NCI-H2227 (cell line): ENCODE measurements around the gene UROS.

Source experiments
- DNase-seq: peaks from one replicate; lab custom pipeline; 2025; ENCODE audit not compliant: unreplicated experiment; lab: John Stamatoyannopoulos, UW

The UROS gene

DNA sequence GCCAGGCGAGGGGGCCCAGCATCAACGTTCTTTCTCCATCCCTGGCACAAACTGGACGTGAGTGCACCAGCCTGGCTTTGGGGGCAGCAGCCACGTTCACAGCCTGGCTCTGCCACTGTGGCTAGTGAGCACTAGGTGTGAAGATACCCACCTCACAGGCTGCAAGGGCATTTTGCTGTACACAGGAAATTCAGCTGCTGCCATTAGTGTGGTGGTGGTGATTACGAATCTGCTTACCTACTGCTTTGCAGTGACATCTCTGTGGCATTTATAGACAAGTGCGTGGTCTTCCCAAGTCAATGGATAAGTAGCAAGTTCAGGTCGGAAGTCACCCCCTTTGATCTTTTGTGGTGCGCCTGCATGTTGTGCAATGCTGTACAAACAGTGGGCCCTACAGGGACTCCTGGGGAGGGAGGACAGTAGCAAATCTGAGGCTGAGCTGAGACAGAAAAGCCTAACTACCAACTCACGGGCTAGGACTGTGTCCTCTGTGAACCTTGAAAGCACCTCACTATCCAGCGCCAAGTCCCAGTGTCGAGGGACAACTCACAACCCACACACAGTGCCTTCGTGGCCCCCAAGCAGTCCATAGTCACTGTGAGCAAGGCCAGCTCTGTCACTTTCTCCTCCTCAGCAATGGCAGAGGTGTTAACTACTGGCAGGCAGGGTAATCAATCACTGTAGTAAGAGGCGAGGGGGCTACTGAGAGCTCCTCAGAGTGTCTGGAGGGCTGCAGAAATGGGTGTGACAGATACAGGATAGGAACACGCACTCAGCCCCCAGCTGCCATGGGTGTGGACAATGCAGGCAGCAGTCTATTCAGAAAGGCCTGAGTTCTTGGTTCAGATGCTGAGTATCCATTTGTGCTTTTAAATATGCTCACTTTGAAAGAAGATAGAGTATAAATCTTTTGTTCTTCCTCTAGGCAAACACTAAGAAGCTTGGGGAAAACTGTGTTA lies 30.4 kb downstream of the UROS start:
- DNase-seq, result no peak

DNA sequence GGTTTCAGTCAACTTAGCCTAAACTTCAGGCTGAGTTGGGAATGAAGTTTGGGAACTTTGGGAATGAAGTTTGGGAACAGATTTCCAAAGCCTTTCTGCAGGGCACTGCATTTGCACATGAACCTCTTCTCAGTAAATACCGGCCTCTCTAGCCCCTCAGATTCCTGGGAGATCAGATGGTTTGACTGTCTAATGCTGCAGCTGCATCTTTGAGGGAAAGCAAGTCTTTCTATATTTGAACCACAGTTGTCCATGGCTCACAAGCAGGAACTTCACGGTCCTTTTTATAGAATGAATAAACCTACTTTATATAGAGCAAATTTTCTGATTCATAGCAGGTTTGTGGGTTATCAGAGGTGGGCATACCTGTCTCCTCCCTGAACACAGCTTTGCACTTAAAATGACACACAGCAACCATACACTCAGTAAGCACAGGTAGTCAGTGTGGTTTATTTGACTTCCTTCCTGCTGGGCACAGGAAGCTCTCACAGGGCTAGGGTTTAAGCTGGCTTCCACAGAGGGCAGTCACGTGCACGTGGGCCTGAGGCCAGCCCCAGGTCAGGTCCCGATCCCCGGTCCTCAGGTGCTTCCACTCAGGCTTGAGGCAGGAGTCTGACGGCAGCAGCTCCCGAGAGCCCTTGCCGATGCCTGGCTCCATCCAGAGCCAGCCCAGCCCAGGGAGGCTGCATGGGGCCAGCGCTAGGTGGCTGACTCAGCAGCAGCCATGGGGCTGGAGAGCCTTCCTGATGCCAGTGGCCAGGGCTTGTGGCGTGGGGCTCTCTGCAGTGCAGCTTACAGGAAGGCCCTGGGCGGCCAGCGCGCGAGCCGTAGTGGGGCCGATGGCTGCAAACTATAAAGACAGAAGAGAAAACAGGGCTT lies 34.7 kb downstream of the UROS start:
- no peak for DNase-seq

DNA sequence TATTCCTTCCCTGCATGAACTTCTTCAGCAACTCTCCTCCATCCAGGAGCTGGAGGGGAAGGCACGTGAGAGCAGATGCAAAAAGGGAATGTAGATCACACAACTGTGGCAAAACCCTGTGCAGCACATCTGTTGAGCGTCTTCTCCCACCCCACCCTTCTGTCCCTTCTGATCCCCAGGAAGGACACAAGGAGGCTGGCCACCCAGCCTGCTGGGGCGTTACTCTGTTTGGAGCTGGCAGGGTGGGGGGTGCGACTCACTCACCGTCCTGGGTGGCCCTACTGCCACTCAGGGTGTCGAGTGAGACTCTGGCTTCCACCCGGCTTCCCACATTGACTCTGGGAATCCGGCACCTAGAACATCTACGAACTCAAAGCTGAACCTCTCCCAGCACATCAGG lies 37.3 kb downstream of the UROS start:
- DNase-seq, result no peak

DNA sequence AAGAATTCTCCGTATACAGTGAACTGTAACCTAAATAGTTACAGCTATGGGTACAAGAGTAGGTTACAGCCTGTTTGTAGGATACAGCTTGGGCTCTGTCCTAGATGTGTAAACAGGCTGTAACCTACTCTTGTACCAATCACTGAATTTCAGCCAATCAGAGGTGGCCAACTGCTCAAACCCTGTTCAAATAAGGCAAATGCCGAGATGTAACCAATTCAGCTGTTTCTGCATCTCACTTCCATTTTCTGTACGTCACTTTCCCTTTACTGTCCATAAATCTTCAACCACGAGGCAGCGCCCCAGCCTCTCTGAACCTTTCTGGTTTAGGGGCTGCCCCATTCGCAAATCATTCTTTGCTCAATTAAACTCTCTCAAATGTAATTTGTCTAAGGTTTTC lies 39.1 kb downstream of the UROS start:
- no peak for DNase-seq

DNA sequence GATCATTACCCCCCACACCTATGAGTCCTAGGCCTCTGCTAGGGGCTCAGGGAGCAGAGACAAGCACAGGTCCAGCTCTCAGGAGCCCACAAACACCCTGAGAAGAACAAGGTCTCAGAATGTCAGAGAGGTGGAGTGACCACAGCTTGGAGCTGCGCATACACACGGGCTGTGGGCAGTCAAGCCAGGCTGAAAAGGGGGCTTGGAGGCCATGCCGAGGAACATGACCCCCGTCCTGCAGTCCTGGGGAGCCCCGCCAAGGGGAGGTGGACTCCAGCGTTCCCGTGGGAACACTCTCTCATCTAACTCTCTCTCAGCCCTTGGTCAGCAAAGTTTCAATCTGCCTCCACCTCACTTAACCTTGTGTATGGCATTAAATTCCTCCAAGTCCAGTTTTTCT lies 39.6 kb downstream of the UROS start:
- no peak for DNase-seq

DNA sequence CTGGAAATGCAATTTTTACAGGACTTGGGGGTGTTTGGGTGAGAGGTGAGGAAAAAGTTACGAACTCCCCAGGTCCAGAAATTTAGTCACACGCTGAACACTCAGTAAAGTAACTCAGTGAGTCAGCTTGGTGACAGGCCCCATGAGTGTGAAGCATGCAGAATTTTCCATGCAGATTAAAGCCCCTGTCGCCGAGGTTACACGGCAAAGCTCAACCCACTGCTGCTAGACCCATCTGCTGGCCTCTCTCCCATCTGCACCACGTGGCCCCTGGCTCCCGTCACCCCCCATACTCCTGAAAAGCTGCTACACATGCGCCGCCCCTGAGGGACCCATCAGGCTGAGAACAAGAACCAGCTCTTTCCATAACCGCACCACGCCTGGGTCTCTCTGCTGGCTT lies 40.4 kb downstream of the UROS start:
- no peak for DNase-seq

DNA sequence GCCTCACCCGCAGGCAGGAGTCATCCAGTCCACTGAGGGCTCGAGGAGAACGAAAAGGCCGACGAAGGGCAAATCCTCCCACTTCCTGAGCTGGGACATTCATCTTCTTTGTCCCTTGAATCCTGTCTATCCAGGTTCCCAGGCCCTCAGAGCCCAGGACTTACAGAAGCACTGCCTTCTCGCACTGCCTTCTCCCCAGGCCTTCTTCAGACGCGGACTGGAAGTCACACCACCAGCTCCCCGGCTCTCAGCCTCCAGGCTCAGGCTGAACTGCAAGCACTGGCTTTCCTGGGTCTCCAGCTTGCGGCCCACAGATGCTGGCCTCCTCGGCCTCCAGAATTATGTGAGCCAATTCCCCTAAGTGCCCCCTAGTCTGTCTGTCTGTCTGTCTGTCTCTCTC lies 41.0 kb downstream of the UROS start:
- DNase-seq, result no peak

DNA sequence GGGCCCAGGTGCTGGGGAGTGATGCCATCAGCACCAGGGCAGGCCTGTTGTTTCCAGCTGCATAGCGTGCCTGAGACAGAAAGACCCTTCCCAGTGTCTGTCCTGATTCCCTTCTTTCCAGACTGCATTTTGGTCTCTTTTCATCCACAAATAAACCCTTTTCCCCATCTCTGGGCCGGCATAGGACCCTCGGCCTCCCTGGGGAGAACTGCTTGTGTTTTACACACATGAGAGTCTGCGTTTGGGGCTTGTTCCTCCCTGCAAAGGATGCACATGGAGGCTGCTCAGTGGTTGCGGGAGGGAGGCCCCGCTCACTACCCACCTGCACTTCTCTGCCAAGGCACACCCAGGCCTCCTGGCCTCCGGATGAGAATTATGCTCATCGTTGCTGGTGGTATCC lies 41.7 kb downstream of the UROS start:
- no peak for DNase-seq

DNA sequence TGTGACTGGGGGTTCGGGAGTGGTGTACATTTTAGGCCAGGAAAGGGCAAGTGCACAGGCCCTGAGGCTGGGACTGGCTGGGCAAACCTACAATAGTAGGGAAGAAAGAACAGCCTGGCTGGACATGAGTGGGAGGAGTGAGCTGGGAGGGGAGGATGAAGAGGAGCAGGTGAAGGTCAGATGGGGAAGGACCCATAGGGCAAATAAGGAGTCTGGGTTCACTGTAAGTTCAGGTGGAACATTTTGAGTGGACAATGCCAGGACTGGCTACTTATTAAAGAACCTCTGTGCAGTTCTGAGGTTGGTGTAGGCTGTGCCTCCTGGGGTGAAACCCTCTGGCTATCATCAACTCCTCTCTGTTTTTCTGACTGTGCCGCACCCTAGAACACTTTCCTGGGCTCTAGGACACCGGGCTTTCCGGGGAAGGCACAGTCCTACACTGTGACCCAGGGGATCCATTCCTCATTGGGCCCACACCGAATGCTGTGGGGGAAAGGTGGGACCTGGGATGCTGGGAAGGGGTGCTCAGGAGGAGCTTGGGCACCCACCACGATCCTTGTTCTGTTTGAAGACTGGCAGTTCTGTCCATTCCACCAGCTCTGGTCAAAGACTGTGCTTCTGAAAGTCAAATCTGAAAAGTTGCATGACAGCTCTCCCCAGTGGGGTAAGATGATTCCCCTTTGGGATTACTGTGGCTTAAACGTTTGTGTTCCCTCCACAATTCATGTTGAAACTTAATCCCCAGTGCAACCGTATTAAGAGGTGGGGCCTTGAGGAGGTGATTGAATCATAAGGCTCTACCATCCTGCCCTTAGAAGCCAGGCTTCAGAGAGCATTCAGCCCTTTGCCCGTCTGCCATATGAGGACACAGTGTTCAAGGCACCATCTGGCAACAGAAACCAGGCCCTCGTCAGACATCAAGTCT lies 43.4 kb downstream of the UROS start:
- DNase-seq, result no peak

DNA sequence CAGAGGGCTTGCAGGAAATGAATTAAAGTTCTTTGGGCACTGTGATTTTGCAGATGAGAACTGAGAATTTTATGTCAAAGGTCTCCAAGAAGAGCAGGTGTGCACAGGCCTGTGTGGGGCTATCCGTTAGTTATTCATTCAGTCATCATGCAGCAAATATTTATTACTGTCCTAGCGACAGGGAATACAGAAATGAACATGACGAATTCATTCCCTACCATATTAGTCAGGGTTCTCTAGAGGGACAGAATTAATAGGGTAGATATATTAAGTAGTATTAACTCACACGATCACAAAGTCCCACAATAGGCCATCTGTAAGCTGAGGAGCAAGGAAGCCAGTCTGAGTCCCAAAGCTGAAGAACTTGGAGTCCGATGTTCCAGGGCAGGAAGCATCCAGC lies 44.5 kb downstream of the UROS start:
- no peak for DNase-seq

DNA sequence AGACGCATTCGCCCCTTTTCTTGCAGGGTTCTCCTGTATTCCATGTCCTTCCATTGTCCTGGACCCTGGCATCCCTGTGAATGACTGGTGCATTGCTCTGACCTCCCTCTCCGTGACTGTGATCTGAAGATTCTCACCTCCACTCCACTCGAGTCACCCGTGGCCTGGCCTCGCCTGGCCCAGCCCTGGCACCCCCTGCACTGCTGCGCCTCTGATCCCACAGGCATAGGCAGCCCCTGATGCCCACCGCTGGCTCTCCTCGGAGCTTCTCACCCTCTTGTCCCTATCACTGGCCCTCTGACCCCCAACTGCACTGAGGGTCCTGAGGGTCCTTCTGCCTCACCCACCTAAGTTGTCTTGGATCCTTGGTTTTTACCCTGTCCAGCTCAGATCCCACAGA lies 45.3 kb downstream of the UROS start:
- no peak for DNase-seq

DNA sequence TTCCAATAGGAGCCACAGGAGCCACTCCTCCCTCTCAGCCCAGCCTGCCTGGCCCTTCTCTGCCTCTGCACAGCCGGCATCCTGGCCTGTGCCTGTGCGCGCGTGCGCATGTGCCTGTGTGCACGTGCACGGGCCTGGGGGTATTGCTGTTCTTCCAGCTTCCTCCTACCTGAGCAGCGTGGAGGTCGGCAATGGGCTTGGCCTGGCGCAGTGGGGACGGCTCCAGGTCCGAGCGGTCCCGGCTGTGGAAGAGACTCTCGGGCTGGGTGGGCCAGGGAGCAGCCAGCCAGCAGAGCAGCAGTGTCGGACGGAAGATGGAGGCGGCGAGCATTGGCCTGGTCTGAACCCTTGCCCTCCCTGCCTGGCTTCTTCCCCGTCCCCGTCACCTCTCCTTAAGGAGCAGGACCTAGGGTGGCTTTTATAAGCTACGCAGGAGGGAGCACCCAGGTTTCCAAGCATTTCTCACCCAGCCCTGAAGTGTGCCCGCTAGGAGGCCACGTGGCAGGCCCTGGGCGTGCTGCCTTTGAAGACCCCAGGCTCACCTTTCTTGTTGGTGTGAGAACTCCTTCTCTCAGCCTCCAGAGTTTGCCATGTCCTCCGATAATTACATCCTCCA lies 47.5 kb downstream of the UROS start, which contains the start of gene MMP21:
MMP21 (minus strand) TSS at position 331 of the 616 bp plus-strand sequence; CDS start at position 331, 0 bp downstream.
- DNase-seq, result no peak

DNA sequence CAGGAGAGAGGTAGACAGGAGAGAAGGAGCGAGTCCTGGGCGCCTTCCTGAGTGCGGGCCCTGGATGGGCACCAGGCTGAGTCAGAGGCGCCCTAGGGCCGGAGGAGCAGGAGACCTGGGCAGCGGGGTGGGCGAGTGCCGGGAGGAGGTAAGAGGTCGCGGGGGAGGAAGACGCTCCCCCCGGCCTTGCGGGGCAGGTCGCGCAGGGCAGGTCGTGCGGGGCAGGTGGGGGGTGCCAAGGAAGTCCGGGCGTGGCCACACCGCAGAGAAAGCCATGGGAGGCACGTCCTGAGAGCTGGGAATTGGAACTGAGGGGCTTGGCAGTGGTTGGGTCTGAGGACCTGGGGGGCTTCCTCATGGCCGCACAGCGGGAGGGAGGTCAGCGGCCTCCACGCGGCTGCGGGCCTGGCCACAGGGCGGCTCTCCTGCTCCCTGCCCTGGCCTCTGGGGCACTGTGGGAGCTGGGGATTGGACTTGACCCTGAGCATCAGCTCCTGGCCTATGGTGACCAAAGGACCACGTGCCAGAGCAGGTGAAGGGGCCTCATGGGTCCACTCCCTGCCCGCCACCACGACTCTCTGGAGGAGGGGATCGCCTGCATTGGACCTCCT lies 48.4 kb downstream of the UROS start:
- no peak for DNase-seq

DNA sequence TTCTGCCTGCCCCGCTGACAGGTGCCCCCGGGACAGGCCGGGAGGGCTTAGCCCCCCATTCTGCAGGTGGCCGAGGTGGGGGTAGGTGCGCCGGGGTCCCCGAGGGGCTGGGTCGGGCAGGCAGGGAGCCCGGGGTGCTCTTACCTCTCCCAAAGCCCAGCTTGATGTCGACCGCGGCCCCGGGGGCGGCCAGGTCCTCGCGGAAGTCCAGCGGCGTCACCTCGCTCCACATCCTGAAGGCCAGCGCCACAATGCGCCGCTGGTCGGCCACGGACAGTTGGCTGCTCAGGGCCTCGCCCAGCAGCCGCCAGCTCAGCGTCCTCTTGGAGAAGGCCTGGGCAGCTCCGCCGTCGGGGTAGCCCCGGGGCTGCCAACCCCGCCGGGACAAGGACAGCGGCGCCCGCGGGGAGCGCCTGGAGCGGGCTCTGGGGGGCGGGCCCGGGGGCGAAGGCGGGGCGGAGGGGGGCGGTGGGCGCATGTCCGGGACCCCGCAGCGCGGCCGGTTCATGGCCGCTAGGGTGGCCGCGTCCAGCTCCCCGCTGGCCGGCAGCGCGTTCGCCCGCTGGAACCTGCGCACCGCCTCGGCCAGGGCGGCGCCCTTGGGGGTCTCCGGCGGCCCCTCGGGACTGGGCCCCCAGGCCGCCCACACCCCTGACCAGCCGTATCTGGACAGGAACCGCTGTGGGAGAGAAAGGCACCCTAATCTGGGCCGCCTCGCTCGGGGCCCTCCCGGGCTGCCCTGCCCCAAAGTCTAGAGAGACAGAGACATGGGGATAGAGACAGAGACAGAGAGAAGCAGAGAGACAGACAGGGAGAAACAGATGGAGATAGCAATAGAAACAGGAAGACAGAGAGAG lies 49.1 kb downstream of the UROS start:
- DNase-seq, result peak; percentile 18

DNA sequence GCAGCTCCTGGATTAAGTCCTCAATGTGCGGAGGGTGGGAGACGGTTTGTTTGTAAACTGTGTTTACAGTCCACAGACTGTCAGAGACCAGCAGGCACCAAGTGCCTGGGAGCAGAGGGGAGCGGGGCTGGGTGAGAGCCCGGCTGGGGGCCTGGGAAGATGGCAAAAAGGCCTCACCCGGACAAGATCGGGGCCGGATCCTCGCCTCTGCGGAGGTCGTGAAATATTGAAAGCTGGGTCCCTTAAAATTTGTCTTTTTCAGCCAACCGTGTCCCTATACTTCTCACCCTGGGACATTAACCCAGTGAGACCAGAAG lies 50.2 kb downstream of the UROS start:
- DNase-seq, result no peak

DNA sequence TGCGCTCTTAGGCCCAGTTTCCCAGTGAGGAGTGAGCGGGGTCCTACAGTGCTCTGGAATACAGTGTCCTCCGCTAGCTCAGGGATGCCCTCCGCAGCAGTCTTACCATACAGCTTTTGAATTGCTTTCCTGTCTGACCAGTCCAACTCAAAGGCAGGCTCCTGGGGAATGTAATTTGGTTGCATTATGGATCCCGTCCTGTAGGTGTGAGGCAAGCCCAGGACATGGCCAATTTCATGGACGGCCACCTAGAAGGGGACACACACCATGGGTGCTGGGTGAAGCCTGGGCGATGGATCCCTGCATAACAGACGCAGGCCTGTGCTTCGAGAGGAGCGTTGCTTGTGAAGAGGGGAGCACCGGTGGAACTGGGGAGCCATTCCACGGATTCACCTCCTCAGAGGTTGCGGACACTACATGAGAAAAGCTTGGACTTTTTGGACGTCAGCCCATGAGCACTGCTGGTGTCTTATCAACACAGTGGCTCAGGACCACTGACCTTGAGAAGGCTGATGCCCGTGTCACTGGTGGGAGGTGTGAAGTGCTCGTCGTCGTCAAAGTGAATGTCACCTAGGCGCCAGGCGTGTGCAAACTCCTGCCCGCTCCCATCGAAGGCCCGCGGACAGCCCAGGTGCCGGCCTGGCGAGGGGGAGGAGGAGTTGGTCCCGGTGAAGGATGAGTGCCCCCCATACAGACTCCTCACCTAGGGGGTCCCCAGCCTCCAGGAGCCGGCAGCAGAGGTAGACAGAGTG lies 50.8 kb downstream of the UROS start:
- DNase-seq, result no peak

DNA sequence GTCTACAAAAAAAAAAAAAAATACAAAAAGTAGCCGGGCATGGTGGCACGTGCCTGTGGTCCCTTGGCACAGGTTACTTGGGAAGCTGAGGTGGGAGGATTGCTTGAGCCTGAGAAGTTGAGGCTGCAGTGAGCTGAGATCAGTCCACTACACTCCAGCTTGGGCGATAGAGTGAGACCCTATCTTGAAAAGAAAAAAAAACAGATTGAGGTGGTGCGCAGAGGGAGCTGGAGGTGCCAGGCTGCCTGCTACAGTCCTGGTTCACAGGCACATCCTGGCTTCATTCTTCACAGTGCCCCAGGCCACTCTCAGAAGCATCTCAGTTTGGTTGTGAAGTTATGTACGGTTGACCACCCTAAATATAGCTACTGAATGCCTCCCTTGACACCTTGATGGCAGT lies 52.2 kb downstream of the UROS start:
- no peak for DNase-seq

DNA sequence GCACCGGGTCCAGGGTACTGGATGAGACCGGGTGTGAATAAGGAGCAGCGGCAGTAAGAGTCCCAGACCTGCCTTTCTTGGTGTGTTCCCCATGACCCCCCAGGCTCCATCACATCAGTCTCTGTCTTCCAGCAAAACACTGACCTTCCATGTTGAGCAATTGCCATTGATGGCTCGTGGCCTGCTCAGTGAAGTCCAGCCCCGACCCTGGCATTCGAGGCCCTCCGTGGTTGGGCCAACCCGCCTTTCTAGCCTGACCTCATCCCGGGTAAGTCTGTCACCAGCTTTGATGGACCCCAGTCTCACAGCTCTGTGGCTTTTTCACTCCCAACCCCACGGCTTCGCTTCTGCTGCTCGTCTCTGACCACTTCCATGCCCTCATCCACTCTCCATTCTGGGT lies 53.9 kb downstream of the UROS start:
- DNase-seq, result no peak
